Measurements from ENCODE around the gene WNK2.

WNK2 gene

GRCh38 chr9:93161786-93162562 lies 22.0 kb upstream of the WNK2 start:
- DNase-seq (ENCODE audit: low read depth in 2 of 2), result no peak

- no peak for DNase-seq (ENCODE audit: low read depth in 2 of 2)
These were observed 19.9 kb upstream of the WNK2 start for GRCh38 chr9:93164085-93164484.

DNA sequence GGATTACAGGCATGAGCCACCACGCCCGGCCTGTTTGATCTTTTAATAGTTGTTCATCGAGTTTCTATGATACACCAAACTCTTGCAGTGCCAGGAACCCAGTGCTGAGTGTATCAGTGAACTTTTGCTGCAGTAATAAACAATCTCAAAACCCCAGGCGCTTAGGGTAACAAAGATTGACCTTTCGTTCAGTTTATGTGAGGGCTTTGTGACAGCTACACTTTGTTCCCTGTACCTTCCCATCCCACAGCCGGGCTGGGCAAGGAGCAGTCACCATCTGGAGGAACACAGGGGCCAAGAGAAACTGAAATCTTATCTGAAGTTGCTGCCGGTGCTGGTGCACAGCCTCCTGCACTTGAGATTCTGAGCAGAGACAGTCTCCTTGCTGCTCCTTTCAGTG lies 17.2 kb upstream of the WNK2 start:
- DNase-seq (ENCODE audit: low read depth in 2 of 2), result no peak

DNA sequence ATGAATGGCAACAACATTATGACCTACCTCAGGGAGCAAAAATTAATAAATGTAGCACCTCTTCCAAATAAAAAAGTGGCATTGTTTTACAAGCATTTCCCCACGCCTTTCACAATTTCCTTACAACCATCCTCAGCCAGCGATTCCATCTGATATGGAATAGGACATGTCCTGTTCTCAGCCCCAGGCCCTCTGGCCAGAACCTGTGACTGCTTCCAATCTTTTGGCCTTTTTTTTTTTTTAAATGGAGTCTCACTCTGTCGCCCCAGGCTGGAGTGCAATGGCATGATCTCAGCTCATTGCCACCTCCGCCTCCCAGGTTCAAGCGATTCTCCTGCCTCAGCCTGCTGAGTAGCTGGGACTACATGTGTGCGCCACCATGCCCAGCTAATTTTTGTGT lies 16.8 kb upstream of the WNK2 start:
- DNase-seq (ENCODE audit: low read depth in 2 of 2), result no peak

GRCh38 chr9:93167838-93168237 lies 16.1 kb upstream of the WNK2 start:
- no peak for DNase-seq (ENCODE audit: low read depth in 2 of 2)

GRCh38 chr9:93168581-93168980 lies 15.4 kb upstream of the WNK2 start:
- no peak for DNase-seq (ENCODE audit: low read depth in 2 of 2)

- DNase-seq (ENCODE audit: low read depth in 2 of 2), result no peak
These were observed 14.5 kb upstream of the WNK2 start for GRCh38 chr9:93169444-93169843.

DNA sequence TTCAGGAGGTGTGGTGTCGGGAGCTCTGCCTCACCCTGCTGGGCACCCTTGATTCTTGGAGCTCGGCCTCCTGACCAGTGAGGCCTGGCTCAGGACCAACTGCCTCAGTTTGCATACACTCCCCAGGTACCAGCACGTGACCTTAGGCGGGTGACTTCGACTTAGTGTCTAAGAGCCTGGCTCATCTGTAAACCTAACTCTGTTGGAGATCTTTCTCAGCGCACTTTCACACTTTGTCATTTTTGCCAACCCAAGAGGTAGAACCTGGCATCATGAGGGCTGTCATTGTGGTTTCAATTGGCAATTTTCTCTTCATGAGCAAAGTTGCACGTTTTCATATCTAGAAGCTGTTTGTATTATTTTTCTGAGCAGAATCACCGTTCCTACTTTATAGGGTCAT lies 13.4 kb upstream of the WNK2 start:
- DNase-seq (ENCODE audit: low read depth in 2 of 2), result no peak

DNA sequence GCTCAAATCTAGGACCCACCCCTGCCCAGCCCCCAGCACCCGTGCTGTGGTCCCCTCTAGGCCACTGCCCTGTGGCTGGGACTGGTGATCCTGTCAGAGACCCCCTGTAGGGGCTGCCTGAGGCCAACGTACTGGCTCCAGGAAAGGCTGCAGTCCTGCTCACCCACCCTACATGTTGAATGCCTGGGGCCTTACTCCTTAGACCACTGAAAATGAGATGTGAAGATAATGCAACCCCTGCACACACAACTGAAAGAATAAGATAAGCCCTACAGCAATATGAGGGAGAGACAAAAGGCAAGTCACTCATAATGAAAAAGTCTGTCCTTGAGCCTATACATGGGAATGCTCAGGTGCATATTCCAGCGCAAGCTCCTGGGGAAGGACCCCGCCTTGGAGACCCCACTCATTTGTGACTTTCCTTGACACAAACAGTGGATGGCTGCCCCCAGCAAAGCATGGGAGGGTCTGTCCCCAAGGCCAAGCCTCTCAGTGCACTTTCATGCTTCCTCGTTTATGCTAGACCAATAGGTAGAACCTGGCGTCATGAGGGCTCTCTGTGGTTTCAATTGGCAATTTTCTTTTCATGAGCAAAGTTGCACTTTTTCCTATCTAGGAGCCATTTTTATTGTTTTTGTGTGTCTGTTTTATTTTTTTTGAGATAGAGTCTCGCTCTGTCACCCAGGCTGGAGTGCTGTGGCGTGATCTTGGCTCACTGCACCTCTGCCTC lies 12.5 kb upstream of the WNK2 start:
- DNase-seq (ENCODE audit: low read depth in 2 of 2), result no peak

- DNase-seq (ENCODE audit: low read depth in 2 of 2), result no peak
These were observed 11.1 kb upstream of the WNK2 start for GRCh38 chr9:93172666-93173364.

GRCh38 chr9:93173365-93174051 lies 10.4 kb upstream of the WNK2 start:
- no peak for DNase-seq (ENCODE audit: low read depth in 2 of 2)

- DNase-seq (ENCODE audit: low read depth in 2 of 2), result no peak
These were observed 9.0 kb upstream of the WNK2 start for GRCh38 chr9:93174976-93175375.

DNA sequence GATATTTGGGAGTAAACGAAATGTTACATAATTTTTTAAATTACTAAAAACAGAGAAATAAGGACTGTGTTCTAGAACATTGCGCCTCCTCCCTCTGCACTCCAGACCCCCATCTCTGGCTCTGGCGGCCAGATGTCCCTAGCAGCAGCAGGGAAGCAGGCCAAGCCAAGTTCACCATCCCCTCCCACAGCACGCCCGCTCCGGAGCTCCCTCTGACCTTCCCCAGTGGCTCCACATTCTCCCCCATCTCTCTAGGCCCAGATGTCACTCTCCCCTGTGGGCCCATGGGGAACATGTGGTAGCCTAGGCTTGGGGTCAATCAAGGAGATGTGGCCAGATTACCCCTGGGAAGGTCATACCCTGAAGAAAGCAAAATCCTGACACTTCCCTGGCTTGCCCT lies 6.3 kb upstream of the WNK2 start:
- no peak for DNase-seq (ENCODE audit: low read depth in 2 of 2)

DNA sequence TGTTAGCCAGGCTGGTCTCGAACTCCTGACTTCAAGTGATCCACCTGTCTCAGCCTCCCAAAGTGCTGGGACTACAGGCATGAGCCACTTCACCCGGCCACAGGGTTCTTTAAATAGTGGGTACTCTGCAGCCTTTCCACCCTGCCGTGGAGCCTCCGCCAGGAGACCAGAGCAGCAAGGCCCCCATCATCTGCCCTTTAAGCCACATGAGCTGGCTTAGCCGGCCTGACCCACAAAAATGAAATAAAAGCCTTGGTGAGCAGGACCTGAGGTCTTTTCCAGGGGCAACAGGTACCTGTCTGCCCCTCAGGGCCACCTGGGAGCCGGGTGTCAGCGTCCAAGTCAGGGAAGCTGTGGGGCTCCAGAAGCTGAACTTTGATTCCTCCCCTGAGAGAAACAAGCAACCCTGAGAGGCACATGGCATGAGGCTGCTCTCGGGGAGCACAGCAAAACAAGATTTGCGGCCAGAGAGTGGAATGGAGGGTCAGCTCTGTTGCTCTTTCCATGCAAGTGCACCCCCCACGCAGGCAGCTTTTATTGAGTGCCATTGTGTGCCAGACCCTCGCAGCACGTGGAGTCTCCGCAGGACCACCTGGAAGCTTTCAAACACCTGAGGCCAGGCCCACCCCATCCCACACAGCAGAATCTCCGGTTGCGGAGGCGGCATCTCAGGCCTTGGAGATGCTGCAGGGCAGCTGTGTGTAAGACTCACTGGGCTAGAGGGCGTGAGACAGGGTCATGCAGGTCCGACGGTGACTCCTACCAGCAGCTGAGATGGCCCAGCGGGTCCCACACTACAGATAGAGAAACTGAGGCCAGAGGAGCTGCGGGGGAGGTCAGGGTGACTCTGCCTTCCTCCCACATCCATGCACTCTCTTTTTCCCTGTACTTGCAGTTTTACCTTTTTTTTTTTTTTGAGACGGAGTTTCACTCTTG lies 4.8 kb upstream of the WNK2 start:
- no peak for DNase-seq (ENCODE audit: low read depth in 2 of 2)

GRCh38 chr9:93180938-93181337 lies 3.0 kb upstream of the WNK2 start:
- no peak for DNase-seq (ENCODE audit: low read depth in 2 of 2)

GRCh38 chr9:93181672-93182435 lies 2.1 kb upstream of the WNK2 start:
- DNase-seq (ENCODE audit: low read depth in 2 of 2), result no peak

- no peak for DNase-seq (ENCODE audit: low read depth in 2 of 2)
These were observed 1.4 kb upstream of the WNK2 start for GRCh38 chr9:93182572-93182971.

- DNase-seq (ENCODE audit: low read depth in 2 of 2), result no peak
These were observed 742 bp upstream of the WNK2 start for GRCh38 chr9:93183131-93183662.

- no peak for DNase-seq (ENCODE audit: low read depth in 2 of 2)
These were observed 710 bp downstream of the WNK2 start for GRCh38 chr9:93184432-93185265.

Measured in fibroblast of skin of left biceps (primary cell).